Measurements from ENCODE around the gene FAM221B.

The FAM221B gene

DNA sequence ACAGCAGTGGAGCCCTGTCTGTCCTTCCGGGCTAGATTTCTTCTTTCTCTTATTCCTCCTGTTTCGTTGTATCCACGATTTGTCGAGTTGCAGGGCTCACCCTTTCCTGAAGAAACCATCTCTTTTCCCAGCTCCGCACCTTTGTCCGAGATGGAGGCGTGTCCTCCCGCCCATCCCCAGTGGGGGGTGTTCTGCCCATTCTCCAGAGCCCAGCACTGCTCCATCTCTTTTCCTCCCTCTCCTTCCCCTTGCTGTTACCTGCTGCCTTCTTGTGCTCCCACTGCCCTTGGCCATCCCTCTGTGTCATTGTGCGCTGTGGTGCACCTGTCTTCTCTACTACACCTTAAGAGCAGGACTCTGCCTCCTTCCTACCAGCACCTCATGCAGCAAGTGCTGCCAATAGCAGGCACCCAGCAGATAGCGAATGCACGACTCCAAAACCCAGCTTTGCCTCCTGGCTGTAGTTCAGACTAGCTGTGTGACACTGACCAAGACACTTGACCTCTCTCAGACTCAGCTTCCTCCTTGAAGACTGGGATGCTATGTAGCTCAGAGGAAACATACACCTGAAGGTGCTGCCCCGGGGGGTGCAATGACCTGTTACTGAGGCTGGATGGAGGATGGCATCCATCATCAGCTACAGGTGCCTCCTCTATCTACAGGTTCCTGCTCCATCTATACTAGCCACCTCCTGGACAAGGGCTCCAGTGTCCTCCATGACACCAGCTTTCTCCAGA lies 32.8 kb upstream of the FAM221B start:
- Histone ChIP-seq H3K4me3 (replicated peaks; ENCODE audit: low read depth, low read length) (no peak overlapping the region), H3K27me3 (replicated peaks; ENCODE audit: control insufficient read depth, insufficient read depth, low read length) (no peaks in the 10 kb centered on the region), H3K36me3 (ENCODE audit: control insufficient read depth, insufficient read depth, low read length) (no peaks in the 10 kb centered on the region)
- DNase-seq (ENCODE audit: extremely low read depth, insufficient read length): no peak
- TF ChIP-seq, protein P1, sequence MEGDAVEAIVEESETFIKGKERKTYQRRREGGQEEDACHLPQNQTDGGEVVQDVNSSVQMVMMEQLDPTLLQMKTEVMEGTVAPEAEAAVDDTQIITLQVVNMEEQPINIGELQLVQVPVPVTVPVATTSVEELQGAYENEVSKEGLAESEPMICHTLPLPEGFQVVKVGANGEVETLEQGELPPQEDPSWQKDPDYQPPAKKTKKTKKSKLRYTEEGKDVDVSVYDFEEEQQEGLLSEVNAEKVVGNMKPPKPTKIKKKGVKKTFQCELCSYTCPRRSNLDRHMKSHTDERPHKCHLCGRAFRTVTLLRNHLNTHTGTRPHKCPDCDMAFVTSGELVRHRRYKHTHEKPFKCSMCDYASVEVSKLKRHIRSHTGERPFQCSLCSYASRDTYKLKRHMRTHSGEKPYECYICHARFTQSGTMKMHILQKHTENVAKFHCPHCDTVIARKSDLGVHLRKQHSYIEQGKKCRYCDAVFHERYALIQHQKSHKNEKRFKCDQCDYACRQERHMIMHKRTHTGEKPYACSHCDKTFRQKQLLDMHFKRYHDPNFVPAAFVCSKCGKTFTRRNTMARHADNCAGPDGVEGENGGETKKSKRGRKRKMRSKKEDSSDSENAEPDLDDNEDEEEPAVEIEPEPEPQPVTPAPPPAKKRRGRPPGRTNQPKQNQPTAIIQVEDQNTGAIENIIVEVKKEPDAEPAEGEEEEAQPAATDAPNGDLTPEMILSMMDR (IDR thresholded peaks at IDR 0.05; ENCODE audit: insufficient read depth, low read length, poor library complexity, severe bottlenecking): no peak

DNA sequence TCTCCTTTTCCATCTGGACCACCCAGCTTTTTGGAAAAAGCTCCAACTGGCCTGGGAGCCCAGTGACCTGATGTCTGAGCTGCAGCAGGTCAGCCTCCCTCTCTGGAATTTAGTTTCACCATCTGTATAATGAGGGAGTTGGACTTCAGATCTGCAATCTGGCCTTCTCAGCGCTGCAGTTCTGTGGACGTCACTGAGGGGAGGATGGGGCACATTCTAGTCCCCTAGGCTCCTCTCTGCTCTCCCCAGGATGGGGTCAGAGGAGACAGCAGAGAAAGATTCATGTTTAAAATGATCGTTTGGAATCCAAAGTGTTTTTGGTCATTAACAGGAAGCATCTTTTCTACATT lies 31.4 kb upstream of the FAM221B start:
- H3K36me3 ChIP-seq (ENCODE audit: control insufficient read depth, insufficient read depth, low read length): no peaks in the 10 kb centered on the region
- no peaks in the 10 kb centered on the region for H3K27me3 ChIP-seq (replicated peaks; ENCODE audit: control insufficient read depth, insufficient read depth, low read length)
- no peak overlapping the region for H3K4me3 ChIP-seq (replicated peaks; ENCODE audit: low read depth, low read length)
- DNase-seq (ENCODE audit: extremely low read depth, insufficient read length): no peak
- TF ChIP-seq, protein P1 (IDR thresholded peaks at IDR 0.05; ENCODE audit: insufficient read depth, low read length, poor library complexity, severe bottlenecking): no peak

DNA sequence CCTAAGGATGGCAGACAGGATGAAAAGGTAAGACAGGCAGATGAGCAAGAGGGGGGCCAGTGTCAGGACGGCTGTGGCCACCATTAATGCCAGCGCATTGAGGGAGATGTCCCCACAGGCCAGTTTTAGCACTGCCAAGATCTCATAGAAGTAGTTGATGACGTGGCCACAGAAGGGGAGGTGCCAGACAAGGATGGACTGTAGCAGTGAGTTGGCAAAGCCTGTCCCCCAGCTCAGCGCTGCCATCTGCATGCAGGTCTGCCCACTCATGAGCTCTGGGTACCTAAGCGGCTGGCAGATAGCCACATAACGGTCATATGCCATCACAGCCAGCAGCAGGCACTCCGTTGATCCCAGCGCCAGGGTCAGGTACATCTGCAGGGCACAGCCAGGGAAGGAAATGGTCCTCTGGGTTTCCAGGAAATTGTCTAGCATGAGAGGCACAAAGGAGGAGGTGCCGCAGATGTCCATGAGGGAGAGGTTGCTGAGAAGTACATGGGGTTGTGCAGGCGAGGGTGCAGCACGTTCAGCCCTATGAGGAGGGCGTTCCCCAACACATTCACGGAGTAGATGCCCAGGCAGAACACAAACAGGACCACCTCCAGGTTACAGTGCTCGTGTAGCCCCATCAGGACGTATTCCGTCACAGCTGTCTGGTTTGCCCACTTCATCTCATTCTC lies 30.9 kb upstream of the FAM221B start:
- Histone ChIP-seq H3K36me3 (ENCODE audit: control insufficient read depth, insufficient read depth, low read length) (no peaks in the 10 kb centered on the region), H3K4me3 (replicated peaks; ENCODE audit: low read depth, low read length) (no peak overlapping the region), H3K27me3 (replicated peaks; ENCODE audit: control insufficient read depth, insufficient read depth, low read length) (no peaks in the 10 kb centered on the region)
- TF ChIP-seq, protein P1 (IDR thresholded peaks at IDR 0.05; ENCODE audit: insufficient read depth, low read length, poor library complexity, severe bottlenecking): peak; percentile 18
- no peak for DNase-seq (ENCODE audit: extremely low read depth, insufficient read length)

DNA sequence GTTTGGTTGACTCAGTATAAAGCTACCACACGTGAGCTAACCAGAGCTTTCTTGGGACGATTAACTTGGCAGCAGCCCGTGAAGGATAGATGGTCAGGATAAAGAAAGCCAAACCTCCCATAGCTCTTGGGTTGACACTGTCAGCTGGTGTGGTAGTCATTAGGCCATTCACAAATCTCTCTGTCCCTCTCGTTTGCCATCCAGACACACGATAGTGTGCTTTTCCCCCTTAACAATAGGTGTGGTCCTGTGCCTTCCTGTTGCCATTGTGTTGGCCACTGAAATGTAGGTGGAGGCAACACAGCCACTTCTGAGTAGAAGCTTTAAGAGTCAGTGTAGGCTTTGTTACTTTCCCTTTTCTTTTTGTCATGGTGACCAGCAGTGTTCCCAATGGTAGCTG lies 29.9 kb upstream of the FAM221B start:
- no peak overlapping the region for H3K4me3 ChIP-seq (replicated peaks; ENCODE audit: low read depth, low read length)
- TF ChIP-seq, protein P1 (IDR thresholded peaks at IDR 0.05; ENCODE audit: insufficient read depth, low read length, poor library complexity, severe bottlenecking): no peak
- no peak for DNase-seq (ENCODE audit: extremely low read depth, insufficient read length)
- H3K36me3 ChIP-seq (ENCODE audit: control insufficient read depth, insufficient read depth, low read length): no peaks in the 10 kb centered on the region
- H3K27me3 ChIP-seq (replicated peaks; ENCODE audit: control insufficient read depth, insufficient read depth, low read length): no peaks in the 10 kb centered on the region

DNA sequence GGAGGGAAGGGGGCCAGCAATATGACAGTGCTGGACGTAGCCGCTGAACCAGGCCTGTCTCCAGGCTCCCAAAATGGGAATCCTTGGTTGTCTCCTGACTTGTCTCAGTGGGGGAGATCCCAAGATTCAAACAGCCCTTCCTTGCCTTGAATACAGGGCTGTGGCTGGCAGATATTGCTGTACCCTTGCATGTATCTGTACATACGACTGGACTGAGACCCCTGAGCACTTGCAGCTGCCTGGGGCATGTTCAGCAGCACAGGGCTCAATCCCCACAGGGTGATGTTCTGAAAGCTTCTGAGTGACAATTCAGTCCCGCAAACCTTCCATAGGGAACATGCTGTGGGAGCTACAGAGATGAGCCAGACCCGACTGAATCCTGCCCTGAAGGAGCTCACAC lies 28.4 kb upstream of the FAM221B start:
- Histone ChIP-seq H3K27me3 (replicated peaks; ENCODE audit: control insufficient read depth, insufficient read depth, low read length) (no peaks in the 10 kb centered on the region), H3K4me3 (replicated peaks; ENCODE audit: low read depth, low read length) (no peak overlapping the region), H3K36me3 (ENCODE audit: control insufficient read depth, insufficient read depth, low read length) (no peaks in the 10 kb centered on the region)
- DNase-seq (ENCODE audit: extremely low read depth, insufficient read length): no peak
- TF ChIP-seq, protein P1 (IDR thresholded peaks at IDR 0.05; ENCODE audit: insufficient read depth, low read length, poor library complexity, severe bottlenecking): no peak
